Nephron (organoid): ENCODE data around the gene FBXL17.

Experiments
- H3K27ac Mint-ChIP-seq, 3 experiments: 2 replicates each; pipeline ENCODE4 v1.8.0; 2020; ENCODE audit warnings: mixed read lengths in 3 of 3, mild to moderate bottlenecking in 2 of 3, moderate library complexity in 1 of 3
- H3K27me3 Mint-ChIP-seq: 2 replicates; pipeline ENCODE4 v1.8.0; 2021; ENCODE audit warnings: low read depth, mild to moderate bottlenecking, moderate library complexity, mixed read lengths
- H3K36me3 Mint-ChIP-seq: 2 replicates; pipeline ENCODE4 v1.8.0; 2020; ENCODE audit warnings: low read depth, mixed read lengths
- H3K4me1 Mint-ChIP-seq: 2 replicates; pipeline ENCODE4 v1.8.0; 2020; ENCODE audit warnings: mixed read lengths
- H3K4me3 Mint-ChIP-seq, 3 experiments: 2 replicates each; pipeline ENCODE4 v1.8.0; 2020; ENCODE audit warnings: mild to moderate bottlenecking in 3 of 3, mixed read lengths in 3 of 3, moderate library complexity in 2 of 3
- H3K9me3 Mint-ChIP-seq: 2 replicates; pipeline ENCODE4 v1.8.0; 2020; ENCODE audit warnings: mixed read lengths
- CTCF ChIP-seq, 3 experiments: fragments of 200-600 bp; sonication (generic); IDR thresholded peaks; one replicate each; pipeline ENCODE4 v1.5.0; 2021; ENCODE audit warnings: antibody characterized with exemption in 3 of 3; ENCODE audit not compliant: unreplicated experiment in 3 of 3

The FBXL17 gene

GRCh38 chr5:107893642-107894041 lies 488.3 kb downstream of the FBXL17 start:
- no peak overlapping the region for H3K27ac Mint-ChIP-seq
- TF ChIP-seq CTCF (IDR thresholded peaks at IDR 0.05; ENCODE audit: unreplicated experiment in 3 of 3) = no peak
- peaks cover 5% of the 10 kb centered on the region for H3K9me3 Mint-ChIP-seq
- H3K27me3 Mint-ChIP-seq = no peaks in the 10 kb centered on the region
- no peak overlapping the region for H3K4me3 Mint-ChIP-seq
- H3K36me3 Mint-ChIP-seq = no peaks in the 10 kb centered on the region
- H3K4me1 Mint-ChIP-seq = peaks cover 3% of the 10 kb centered on the region

- TF ChIP-seq CTCF (IDR thresholded peaks at IDR 0.05; ENCODE audit: unreplicated experiment in 3 of 3) = no peak
- Mint-ChIP-seq H3K36me3 (no peaks in the 10 kb centered on the region), H3K27ac (no peak overlapping the region), H3K4me1 (peaks cover 14% of the 10 kb centered on the region), H3K9me3 (no peaks in the 10 kb centered on the region), H3K27me3 (no peaks in the 10 kb centered on the region), H3K4me3 (no peak overlapping the region)
These were observed 492.5 kb downstream of the FBXL17 start for GRCh38 chr5:107889387-107889786.

GRCh38 chr5:107888541-107888940 lies 493.4 kb downstream of the FBXL17 start:
- H3K9me3 Mint-ChIP-seq = no peaks in the 10 kb centered on the region
- no peak for TF ChIP-seq CTCF (IDR thresholded peaks at IDR 0.05; ENCODE audit: unreplicated experiment in 3 of 3)
- H3K36me3 Mint-ChIP-seq = no peaks in the 10 kb centered on the region
- no peaks in the 10 kb centered on the region for H3K27me3 Mint-ChIP-seq
- no peak overlapping the region for H3K4me3 Mint-ChIP-seq
- H3K4me1 Mint-ChIP-seq = peaks cover 14% of the 10 kb centered on the region
- no peak overlapping the region for H3K27ac Mint-ChIP-seq

GRCh38 chr5:107887166-107887943 lies 494.5 kb downstream of the FBXL17 start:
- peak overlapping the region; percentile 9 to 36 (median 23) for H3K27ac Mint-ChIP-seq
- no peaks in the 10 kb centered on the region for H3K9me3 Mint-ChIP-seq
- no peak for TF ChIP-seq CTCF (IDR thresholded peaks at IDR 0.05; ENCODE audit: unreplicated experiment in 3 of 3)
- H3K4me1 Mint-ChIP-seq = peaks cover 14% of the 10 kb centered on the region
- no peaks in the 10 kb centered on the region for H3K36me3 Mint-ChIP-seq
- no peaks in the 10 kb centered on the region for H3K27me3 Mint-ChIP-seq
- H3K4me3 Mint-ChIP-seq = peak overlapping the region in 1 of 3 experiments; percentile 31

- TF ChIP-seq CTCF (IDR thresholded peaks at IDR 0.05; ENCODE audit: unreplicated experiment in 3 of 3) = no peak
- Mint-ChIP-seq H3K4me1 (peaks cover 14% of the 10 kb centered on the region), H3K9me3 (no peaks in the 10 kb centered on the region), H3K36me3 (no peaks in the 10 kb centered on the region), H3K27me3 (no peaks in the 10 kb centered on the region), H3K4me3 (no peak overlapping the region), H3K27ac (no peak overlapping the region)
These were observed 496.3 kb downstream of the FBXL17 start for GRCh38 chr5:107885601-107886000.

- Mint-ChIP-seq H3K9me3 (no peaks in the 10 kb centered on the region), H3K27me3 (no peaks in the 10 kb centered on the region), H3K4me3 (no peak overlapping the region), H3K27ac (no peak overlapping the region), H3K4me1 (peaks cover 14% of the 10 kb centered on the region), H3K36me3 (no peaks in the 10 kb centered on the region)
- TF ChIP-seq CTCF (IDR thresholded peaks at IDR 0.05; ENCODE audit: unreplicated experiment in 3 of 3) = no peak
These were observed 497.0 kb downstream of the FBXL17 start for GRCh38 chr5:107884871-107885270.
